GM18519 (cell line): ENCODE measurements around the gene IPO13.

Experiments
- ATAC-seq: cut with Tn5 transposase; IDR thresholded peaks from one replicate; pipeline ENCODE4 v1.9.1; 2021; ENCODE audit warnings: mild to moderate bottlenecking, moderate library complexity; ENCODE audit not compliant: unreplicated experiment, low FRiP score

Gene IPO13

DNA sequence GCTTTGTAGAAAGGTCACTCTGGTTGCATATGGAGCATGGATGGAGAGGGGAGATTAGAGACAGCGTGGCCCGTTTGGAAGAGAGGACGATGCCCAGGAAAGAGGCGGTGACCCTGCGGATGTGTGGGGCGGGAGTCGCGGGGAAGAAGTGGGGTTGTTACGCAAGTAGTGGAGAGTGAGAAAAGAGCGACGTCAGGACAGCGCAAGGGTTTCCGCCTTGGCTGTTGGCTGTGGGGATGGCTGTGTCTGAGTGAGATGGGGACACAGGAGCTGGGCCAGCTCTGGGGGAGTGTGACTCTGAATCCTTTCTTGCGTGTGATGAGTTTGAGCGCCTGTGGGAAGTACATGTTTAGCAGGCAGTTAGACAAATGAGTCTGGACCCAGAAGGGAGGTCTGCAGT, 36.1 kb downstream of the IPO13 start:
- no peak for ATAC-seq

DNA sequence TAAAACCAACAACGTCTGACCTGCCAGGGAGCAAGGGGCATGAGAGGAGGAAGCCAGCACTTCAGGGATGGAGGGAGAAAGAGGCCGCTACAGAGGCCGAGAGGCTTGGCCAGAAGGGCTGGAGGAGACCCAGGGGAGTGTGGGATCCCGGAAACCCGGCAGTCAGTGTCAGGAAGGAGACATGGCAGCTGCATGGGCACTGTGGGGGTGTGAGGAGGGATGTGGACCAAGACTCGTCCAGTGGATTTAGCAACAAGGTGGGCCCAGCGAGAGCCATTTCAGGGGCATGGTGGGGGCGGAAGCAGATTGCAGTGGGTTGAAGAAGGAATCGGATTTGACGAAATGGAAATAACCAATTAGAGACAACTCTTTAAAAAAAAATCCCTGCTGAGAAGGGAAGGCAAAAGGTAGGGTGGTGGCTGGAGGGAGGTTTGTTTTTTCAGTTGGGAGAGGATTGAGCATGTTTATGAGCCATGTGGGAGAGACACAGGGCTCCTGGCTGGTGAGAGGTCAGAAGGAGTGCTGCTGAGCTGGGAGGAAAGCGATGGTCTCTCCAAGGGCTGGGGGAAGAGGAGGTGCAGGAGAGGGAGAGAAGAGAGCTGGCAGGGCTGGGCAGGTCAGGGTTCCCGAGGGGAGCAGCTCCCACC, 36.6 kb downstream of the IPO13 start:
- no peak for ATAC-seq

DNA sequence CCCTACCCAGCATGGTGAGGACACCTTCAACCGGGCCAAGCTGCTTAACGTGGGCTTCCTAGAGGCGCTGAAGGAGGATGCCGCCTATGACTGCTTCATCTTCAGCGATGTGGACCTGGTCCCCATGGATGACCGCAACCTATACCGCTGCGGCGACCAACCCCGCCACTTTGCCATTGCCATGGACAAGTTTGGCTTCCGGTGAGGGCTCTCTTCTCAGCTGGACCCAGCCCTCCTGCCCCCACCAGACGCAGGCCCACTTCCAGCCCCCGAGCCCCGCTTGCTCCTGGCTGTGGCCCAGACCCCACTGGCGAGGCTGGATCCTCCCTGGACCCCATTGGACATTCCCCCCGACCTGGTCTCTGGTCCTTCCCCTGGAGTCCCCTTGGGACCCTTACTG, 38.1 kb downstream of the IPO13 start:
- no peak for ATAC-seq

DNA sequence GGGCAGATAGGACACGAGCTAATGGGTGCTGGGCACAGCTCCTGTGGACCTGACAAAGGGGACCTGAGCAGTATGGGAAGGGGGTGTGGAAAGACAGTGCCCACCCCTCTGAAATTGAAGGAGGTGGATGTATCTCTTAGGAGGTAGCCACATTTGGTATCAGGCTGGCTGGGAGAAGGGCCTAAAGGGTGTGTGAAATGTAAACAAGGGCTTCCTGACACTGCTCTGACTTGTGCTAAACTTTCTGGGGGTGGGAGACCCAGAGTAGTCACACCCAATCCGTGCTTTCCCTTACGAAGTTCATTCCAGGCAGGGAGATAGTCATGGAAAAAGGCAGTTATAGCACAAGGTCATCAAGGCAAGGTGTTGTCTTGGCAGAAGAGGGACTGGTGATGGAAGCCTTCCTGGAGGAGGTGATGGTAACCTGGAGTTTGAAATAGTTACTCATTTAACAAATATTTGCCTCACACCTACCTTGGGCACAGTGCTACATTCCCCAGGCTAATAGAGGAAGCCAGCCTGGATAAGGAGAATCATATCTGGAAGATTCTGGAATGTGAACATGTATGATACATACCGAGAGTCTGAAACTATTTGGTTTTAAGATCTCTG, 39.3 kb downstream of the IPO13 start:
- ATAC-seq, result no peak

DNA sequence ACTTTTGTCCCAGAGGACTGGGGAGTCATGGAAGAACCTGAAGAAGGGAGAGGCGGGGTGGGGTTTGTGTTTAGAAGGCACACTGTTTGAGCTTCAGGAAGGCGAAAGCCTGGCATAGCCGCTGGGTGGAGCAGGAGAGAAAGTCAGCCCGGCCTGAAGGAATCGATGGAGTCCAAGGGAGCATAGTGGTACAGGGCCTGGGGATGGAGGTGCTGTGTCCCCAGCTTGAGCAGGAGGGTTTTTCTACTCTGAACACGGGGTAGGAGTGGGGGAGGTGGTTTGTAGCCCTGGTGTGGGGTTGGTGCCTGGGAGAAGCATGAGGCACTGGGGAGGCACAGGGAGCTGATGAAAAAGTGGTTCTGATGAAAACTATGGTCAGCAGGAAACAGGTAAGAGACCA, 40.0 kb downstream of the IPO13 start:
- no peak for ATAC-seq

DNA sequence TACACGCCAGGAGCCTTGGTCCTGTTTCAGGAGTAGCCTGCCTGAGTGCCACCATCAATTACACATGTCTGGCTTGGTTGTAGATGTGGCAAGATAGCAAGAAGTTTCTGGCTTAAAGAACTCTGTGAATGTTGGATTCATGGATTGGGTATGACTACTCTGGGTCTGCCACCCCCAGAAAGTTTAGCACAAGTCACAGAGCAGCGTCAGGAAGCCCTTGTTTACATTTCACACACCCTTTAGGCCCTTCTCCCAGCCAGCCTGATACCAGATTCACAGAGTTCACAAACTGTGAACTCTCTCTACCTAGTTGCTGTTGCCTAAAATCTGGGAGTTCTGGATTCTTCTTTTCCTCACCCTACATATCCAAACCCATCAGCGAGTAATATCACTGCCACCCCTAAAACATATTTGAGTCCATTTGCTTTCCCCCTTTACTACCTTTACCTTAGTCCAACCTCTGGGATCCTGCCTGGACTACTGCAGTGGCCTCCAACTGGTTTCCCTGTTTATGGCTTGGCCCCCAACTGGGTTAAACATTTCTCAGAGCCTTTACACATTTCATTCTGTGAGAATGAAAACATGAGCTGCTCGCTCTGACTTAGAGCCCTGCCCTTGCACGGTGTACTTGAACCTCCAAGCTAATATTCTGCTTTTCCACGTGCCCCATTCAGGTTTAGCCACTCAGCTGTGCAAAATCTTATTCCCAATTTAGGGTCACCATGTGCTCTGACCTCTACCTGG, 40.6 kb downstream of the IPO13 start:
- ATAC-seq, result no peak

DNA sequence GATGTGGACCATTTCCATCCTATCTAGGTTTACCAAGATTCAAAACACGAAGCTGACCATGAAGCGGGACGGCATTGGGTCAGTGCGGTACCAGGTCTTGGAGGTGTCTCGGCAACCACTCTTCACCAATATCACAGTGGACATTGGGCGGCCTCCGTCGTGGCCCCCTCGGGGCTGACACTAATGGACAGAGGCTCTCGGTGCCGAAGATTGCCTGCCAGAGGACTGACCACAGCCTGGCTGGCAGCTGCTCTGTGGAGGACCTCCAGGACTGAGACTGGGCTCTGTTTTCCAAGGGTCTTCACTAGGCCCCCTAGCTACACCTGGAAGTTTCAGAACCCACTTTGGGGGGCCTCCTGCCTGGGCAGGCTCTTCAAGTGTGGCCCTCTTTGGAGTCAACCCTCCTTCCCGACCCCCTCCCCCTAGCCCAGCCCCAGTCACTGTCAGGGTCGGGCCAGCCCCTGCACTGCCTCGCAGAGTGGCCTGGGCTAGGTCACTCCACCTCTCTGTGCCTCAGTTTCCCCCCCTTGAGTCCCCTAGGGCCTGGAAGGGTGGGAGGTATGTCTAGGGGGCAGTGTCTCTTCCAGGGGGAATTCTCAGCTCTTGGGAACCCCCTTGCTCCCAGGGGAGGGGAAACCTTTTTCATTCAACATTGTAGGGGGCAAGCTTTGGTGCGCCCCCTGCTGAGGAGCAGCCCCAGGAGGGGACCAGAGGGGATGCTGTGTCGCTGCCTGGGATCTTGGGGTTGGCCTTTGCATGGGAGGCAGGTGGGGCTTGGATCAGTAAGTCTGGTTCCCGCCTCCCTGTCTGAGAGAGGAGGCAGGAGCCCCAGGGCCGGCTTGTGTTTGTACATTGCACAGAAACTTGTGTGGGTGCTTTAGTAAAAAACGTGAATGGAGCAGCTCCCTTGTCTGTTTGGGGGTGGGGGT, 43.8 kb downstream of the IPO13 start:
- no peak for ATAC-seq

DNA sequence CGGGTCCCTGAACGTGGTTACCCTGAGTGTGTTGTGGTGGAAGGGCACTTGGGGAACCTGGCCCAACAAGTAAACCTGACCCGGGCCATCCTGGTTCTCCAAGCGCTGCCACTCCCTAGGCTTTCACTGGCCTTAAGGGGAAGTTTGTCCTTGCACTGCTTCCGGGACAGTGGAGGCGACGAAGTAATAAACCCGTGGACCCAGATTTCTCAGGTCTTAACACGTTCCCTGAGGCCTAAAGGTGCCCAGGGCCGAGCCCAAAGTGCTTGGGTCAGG, 44.4 kb downstream of the IPO13 start:
- no peak for ATAC-seq

DNA sequence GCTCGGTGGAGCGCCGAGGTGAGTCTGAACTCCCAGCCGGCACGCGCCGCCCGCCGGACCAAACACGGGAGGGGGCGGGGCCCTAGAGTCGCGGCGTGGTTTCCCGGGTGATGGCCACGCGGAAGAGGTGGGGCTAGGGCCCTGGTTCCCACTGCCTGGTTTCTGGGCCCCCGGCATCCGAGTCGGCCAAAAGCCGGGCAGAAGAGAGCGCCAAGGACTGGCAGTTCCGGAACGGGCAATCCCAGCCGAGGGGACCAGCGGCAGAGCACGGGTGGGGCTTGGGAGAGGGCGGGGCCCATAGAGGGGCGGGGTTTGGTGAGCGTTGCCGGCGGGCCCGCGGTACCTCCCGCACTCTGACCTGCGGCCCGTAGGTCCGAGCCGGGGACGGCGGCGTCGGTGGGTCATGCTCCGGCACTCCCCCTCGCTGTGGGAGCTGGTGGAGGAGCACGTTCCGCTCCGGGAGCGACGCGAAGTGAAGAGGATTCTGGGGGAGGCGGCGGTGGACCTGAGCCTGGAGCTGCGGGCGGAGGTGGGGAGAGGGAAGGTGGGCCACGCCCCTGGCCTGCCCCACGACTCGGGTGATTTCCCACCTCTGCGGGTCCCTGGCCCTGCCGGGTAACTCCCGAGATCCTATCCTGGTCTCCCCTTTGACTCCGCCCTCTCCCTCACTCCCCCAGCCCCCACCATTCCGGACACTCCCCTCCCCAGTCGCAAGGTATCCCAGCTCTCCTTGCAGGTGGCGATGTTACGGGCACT, 44.9 kb downstream of the IPO13 start, which contains the start of gene CCDC24:
CCDC24 (plus strand) TSS at position 124 of the 756 bp plus-strand sequence; CDS start at position 404, 280 bp downstream.
- ATAC-seq, result no peak

DNA sequence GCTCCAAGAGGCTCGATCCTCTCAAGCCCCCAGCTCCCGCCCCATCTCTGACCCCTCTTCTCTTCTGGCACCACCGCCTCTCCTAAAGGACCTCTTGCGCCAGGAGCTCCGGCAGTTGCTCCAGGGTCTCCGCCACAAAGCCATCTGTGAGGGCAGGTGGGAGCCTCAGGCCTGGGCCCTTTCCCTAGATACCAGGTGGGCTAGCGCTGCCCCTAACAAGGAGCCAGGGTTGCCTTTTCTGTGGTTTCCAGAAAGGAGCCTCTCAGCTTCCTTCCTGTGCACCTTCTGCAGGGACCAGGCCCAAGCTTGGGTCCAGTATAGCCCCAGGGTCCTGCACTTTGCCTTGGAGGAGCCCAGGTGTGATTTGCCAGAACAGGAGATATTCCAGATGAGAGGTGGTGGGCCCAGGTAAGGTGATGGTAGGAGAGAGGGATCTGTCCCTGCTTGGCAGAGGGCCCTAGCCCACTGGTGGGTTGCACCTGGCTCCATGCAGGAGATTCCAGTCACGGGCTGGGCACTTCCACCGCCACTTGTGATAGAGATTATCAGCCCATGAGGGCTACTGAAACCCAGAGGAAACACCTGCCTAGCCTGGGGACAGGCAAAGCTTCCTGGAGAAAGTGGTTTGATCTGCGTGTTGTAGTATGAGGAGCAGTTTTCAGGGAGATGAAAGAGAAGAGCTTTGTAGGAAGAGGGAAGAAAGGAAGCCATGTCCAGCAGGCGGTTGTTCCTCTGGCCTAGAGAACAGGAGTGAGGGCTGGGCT, 45.7 kb downstream of the IPO13 start:
- ATAC-seq, result no peak

DNA sequence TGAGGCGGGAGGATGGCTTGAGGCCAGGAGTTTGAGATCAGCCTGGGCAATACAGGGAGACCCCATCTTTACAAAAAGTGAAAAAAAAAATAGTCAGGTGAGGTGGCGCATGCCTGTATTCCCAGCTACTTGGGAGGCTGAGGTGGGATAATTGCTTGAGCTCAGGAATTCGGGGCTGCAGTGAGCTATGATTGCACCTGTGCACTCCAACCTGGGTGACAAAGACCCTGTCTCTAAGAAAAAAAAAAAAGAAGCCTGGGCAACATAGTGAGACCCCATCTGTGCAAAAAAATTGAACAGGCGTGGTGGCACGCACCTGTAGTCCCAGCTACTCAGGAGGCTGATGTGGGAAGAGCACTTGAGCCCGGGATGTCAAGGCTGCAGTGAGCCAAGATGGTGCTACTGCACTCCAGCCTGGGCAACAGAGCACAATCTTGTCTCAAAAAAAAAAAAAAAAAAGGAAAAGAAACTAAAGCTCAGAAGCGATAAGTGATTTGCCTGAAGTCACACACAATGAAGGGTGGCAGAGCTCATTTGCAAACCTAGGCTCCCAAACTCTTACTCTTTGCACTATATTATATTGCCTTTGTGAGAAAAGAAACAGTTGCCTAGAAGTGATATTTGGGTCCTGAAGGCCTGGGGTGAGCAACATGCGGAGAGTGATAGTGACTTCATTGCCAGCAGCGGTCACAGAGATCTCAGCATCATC, 46.6 kb downstream of the IPO13 start:
- no peak for ATAC-seq

DNA sequence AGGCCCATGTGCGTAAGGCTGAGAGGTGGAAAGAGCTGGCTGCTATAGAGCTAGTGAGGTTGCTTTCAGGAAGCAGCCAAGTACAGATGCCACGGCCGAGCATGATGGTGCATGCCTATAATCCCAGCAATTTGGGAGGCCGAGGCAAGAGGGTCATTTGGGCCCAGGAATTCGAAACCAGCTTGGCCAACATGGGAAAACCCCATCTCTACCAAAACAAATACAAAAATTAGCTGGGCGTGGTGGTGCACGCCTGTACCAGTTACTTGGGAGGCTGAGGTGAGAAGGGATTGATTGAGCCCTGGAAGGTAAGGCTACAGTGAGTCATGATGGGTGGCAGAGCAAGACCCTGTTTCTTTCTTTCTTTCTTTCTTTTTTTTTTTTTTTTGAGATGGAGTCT, 47.3 kb downstream of the IPO13 start:
- no peak for ATAC-seq

DNA sequence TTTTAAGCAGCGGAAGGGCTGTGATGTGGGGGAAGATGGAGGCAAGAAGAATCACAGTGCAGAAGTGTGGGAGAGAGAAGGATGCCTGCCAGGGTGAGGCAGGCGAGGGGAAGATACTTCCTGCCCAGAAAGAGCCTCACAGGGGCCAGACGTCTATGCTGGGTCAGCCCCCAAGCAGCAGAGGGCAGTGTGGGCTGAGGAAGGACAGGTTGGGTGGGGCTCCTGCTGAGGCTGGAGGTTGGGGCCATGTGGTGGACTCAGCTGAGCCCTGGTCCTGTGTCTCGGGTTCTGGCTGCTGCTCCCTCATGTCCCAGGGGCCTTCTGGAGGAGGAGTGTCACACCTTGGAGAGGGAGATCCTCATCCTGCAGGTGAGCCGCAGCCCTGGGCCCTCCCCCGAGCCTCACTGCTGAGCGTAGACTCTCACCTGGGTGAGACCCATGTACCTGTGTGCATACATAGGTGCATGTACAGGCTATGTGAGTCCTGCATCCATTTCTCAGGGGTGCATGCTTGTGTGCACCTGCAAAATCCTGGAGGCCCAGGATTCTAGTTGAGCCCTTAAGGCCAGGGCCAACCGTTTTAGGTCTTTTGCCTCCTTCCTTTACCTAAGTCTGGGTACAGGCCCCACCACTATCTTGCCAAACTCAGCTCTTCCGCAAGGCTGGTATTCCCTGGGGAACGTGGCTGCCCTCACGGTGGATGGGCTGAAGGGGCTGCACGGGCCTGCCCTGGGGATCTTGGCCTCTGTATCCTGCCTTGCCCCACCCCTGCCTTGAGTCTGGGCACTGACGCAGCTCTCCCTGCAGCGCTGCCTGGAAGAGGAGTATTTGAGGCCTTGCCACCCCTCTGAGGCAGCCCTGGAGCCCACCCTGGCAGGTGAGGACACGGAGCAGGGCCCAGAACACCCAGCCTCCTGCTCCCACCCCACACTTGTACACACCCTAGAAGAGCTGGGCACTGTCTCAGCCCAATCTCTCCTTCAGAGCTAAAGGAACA, 48.3 kb downstream of the IPO13 start:
- no peak for ATAC-seq

DNA sequence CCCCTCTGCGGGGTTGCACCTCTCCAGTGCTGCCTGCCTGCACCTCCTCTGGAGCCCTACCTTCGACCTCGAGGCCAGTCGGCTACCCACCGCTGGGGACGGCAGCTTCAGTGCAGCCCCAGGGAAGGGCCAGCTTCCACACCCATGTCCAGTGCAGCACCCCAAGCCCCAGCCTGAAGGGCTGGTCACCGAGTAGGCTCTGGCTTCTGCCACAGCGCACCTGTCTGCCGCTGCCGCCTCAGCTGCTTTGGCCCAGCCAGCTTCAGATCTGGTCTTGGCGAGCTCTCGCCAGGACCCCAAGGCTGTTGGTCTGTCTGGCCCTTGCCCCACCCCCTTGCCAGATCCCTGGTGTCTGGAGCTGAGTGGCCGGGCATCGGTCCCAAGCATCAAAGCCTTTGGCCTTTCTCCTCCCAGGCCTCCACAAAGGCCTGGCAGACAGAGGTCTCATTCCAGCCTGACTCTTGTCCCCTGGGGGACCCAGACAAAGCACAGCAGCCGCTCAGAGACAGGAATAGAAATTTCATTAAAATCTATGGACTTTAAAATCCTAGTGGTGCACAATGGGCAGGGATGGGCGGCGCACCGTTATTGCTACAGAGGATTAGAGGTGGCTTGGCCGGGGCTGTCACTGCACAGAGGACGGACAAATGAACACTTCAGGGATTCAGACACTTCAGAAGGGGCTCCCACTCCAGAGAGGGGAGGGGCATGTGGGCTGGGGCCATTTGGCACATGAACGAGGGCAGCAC, 49.4 kb downstream of the IPO13 start:
- no peak for ATAC-seq

DNA sequence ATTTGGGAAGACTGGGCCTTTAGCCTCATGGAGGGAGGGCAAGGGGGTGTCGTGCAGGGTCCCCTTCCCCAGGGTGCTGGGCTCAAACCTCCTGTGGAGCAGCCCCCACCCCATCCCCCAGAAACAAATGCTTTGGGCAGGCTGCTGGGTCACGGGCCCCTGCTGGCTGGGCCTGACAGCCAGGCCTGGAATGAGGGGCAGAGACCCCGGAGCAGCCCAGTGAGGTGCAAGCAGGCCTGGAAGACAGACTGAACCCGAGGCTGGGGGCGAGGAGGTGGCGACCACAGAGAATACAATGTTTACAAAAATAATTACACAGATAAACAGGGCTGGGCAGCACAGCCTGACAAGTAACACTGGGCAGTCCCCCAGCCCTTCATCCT, 50.0 kb downstream of the IPO13 start:
- no peak for ATAC-seq

DNA sequence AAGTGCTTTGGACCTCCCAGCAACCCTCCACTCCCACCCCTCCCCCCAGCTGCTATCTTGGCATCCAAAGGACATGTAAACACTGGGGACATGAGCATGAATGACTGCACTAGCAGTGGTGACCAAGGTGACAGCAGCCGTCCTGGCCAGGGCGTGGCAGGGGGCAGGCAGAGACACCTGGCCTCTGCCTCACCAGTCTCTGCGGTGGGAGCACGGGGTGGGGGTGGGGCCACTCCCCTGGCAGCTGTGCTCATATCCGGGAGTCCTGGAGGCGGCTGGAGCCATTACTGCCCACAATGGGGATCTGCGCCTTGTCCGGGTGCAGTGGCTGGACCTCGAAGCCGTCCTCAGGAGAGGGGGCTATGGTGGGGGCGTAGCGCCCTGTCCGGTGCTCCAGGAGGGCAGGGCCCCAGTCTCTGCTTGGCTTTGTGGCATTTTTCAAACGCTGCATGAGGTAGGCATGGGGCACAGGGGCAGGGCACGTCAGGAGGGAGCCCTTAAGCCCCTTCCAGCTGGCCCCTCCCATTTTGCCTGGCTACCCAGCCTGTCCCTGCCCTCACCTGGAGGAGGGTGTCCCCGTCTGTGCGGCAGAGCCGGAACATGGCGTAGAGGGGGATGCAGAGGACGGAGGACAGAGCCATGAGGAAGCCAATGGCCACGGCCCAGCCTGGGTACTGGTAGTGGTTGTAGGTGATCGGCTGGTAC, 50.7 kb downstream of the IPO13 start:
- ATAC-seq, result no peak

DNA sequence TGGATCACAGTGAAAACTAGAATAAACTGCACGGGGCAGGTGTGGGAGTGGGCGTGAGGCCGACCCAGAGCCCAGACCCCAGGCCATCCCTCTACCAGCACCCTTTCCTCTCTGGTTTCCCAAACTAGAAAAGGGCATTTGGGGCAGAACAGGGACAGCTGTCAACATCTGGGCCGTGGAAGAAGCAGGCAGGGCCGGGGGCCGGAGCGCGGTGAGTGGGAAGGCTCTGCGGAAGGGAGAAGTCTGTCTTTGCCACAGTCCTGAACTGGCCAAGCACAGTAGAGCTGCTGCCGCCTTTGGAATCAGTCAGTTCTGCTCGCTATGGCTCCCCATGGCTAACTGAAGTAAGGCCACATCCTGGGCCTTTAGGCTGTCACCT, 51.2 kb downstream of the IPO13 start:
- no peak for ATAC-seq
